OCI-LY3 (cell line): ENCODE results near the gene HTR3B.

ENCODE experiments used
- H2AFZ ChIP-seq: fragments of 200-600, 300-600 bp; shearing (Covaris generic); 2 replicates; pipeline ENCODE4 v1.6.0; 2014; ENCODE audit warnings: antibody characterized with exemption, low read depth, low read length
- H3K27ac ChIP-seq: fragments of 200-600, 300-600 bp; sonication (generic); 2 replicates; pipeline ENCODE4 v1.5.1; 2014; ENCODE audit warnings: mild to moderate bottlenecking, low read length, moderate library complexity, mixed read lengths
- H3K27me3 ChIP-seq: fragments of 200-600, 300-600 bp; sonication (generic); 2 replicates; pipeline ENCODE4 v1.6.1; 2014; ENCODE audit warnings: low read depth, low read length, mixed read lengths
- H3K36me3 ChIP-seq: fragments of 200-600, 300-600 bp; sonication (generic); replicated peaks from 2 replicates; pipeline ENCODE3; 2014; ENCODE audit warnings: low read depth, low read length, mixed read lengths
- H3K4me1 ChIP-seq: fragments of 300-600, 200-600 bp; sonication (generic); 2 replicates; pipeline ENCODE4 v1.6.1; 2014; ENCODE audit warnings: low read length, mixed read lengths
- H3K4me2 ChIP-seq: fragments of 200-600, 300-600 bp; sonication (generic); 2 replicates; pipeline ENCODE4 v1.6.1; 2014; ENCODE audit warnings: low read length, mixed read lengths
- H3K4me3 ChIP-seq: fragments of 300-600, 200-600 bp; sonication (generic); 2 replicates; pipeline ENCODE4 v1.5.1; 2014; ENCODE audit warnings: antibody characterized with exemption, mild to moderate bottlenecking, low read length, moderate library complexity
- H3K79me2 ChIP-seq: fragments of 300-600, 200-600 bp; shearing (Covaris generic); 2 replicates; pipeline ENCODE4 v1.6.1; 2014; ENCODE audit warnings: mild to moderate bottlenecking, low read length, mixed read lengths
- H3K9ac ChIP-seq: fragments of 300-600, 200-600 bp; shearing (Covaris generic); 2 replicates; pipeline ENCODE4 v1.6.0; 2014; ENCODE audit warnings: mild to moderate bottlenecking, low read length, moderate library complexity
- H3K9me3 ChIP-seq: fragments of 200-600, 300-600 bp; shearing (Covaris generic); 2 replicates; pipeline ENCODE4 v1.6.1; 2014; ENCODE audit warnings: low read length, mixed read lengths; ENCODE audit not compliant: insufficient read depth
- H4K20me1 ChIP-seq: fragments of 200-600, 300-600 bp; sonication (generic); 2 replicates; pipeline ENCODE4 v1.6.1; 2016; ENCODE audit warnings: low read length, mixed read lengths; ENCODE audit not compliant: insufficient read depth
- CTCF ChIP-seq: fragments of 200-600, 300-600 bp; sonication (generic); IDR thresholded peaks from 2 replicates; pipeline ENCODE4 v1.5.1; 2014; ENCODE audit warnings: antibody characterized with exemption, low read length, low read depth
- EZH2phosphoT487 ChIP-seq: fragments of 200-600 bp; shearing (Covaris generic); IDR thresholded peaks from 2 replicates; pipeline ENCODE4 v1.6.1; 2018; ENCODE audit warnings: antibody characterized with exemption, mixed run types, low read depth

HTR3B gene

GRCh38 chr11:113904379-113905101 lies at the start of gene HTR3B:
Gene HTR3B, plus strand, starts transcription at chr11:113904796. Its CDS starts 138 bp downstream, at chr11:113904934.
- H3K27ac ChIP-seq = no peak within 1 kb of the TSS
- H2AFZ ChIP-seq = no peak within 1 kb of the TSS
- no peak within 1 kb of the TSS for H3K9ac ChIP-seq
- no peaks in the 10 kb centered on the region for H4K20me1 ChIP-seq
- peaks cover 22% of the 10 kb centered on the region for H3K4me1 ChIP-seq
- H3K27me3 ChIP-seq = 0 out of 2 replicates have a peak, but pooled peaks cover 6% of the 10 kb centered on the region
- H3K36me3 ChIP-seq = no peaks in the 10 kb centered on the region
- no peak within 1 kb of the TSS for H3K4me3 ChIP-seq
- TF ChIP-seq CTCF = no peak
- no peak for TF ChIP-seq EZH2phosphoT487
- H3K4me2 ChIP-seq = no peak within 1 kb of the TSS
- no peaks in the 10 kb centered on the region for H3K79me2 ChIP-seq
- H3K9me3 ChIP-seq = no peaks in the 10 kb centered on the region

GRCh38 chr11:113855803-113856202 lies 48.8 kb upstream of the HTR3B start:
- Histone ChIP-seq H3K36me3 (peaks cover 13% of the 10 kb centered on the region), H3K4me3 (no peak overlapping the region), H3K9me3 (no peaks in the 10 kb centered on the region), H3K79me2 (peaks cover 35% of the 10 kb centered on the region), H4K20me1 (peaks cover 20% of the 10 kb centered on the region), H3K9ac (no peak overlapping the region), H2AFZ (no peak overlapping the region), H3K27me3 (no peaks in the 10 kb centered on the region), H3K4me1 (no peaks in the 10 kb centered on the region), H3K4me2 (no peak overlapping the region), H3K27ac (no peak overlapping the region)
- TF ChIP-seq CTCF = no peak
- no peak for TF ChIP-seq EZH2phosphoT487

- Histone ChIP-seq H3K4me2 (no peak overlapping the region), H2AFZ (no peak overlapping the region), H3K9ac (no peak overlapping the region), H3K27me3 (no peaks in the 10 kb centered on the region), H3K27ac (no peak overlapping the region), H3K4me1 (no peaks in the 10 kb centered on the region), H3K79me2 (peaks cover 46% of the 10 kb centered on the region), H3K36me3 (peaks cover 7% of the 10 kb centered on the region), H3K4me3 (no peak overlapping the region), H3K9me3 (no peaks in the 10 kb centered on the region), H4K20me1 (peaks cover 20% of the 10 kb centered on the region)
- TF ChIP-seq CTCF = no peak
- no peak for TF ChIP-seq EZH2phosphoT487
Measured at GRCh38 chr11:113856966-113857759, 47.4 kb upstream of the HTR3B start.

- Histone ChIP-seq H3K4me2 (no peak overlapping the region), H3K79me2 (peaks cover 50% of the 10 kb centered on the region), H3K27me3 (no peaks in the 10 kb centered on the region), H3K9ac (no peak overlapping the region), H4K20me1 (peaks cover 30% of the 10 kb centered on the region), H3K4me1 (no peaks in the 10 kb centered on the region), H3K27ac (no peak overlapping the region), H3K4me3 (no peak overlapping the region), H3K36me3 (no peaks in the 10 kb centered on the region), H3K9me3 (no peaks in the 10 kb centered on the region), H2AFZ (no peak overlapping the region)
- TF ChIP-seq EZH2phosphoT487 = no peak
- TF ChIP-seq CTCF = no peak
Measured at GRCh38 chr11:113859665-113860064, 44.9 kb upstream of the HTR3B start.
